ENCODE measurements around the gene FOXO4. TPM values are rescaled to one million over a fixed set of nuclear protein-coding genes. Genes with fewer than 3 reads are reported as not detected.
A peak's percentile ranks its signal among the peaks of the same experiment; 100 is the strongest.

FOXO4 gene
- total and polyA plus RNA-seq, 11 donors = 23.2 to 48.7 (median 32.7) TPM

DNA sequence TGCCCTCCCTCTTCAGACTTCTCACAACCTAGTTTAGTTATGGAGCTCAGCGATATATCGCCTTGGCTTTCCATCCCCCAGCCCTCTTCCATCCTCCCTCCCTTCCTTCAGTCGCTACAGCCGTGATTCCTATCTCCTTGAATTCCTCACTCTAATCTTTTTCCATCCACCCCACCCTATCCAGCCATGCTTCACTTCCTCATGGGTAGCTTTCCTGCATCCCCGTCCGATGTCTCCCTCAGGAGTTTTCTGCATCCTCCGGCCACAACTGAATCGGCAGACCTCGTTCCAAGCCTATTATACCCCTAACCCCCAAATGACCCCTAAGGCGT lies 28.0 kb upstream of the FOXO4 start:
- Histone ChIP-seq H3K4me3 (peak overlapping the region; percentile 37 to 92 (median 66)), H3K9me3 (no peaks in the 10 kb centered on the region), H3K27ac (peak overlapping the region; percentile 61 to 88 (median 83)), H3K4me1 (peaks cover 0 to 19% (median 2%) of the 10 kb centered on the region in 12 donors), H3K36me3 (peaks cover 0 to 8% (median 0%) of the 10 kb centered on the region in 9 donors), H3K27me3 (no peaks in the 10 kb centered on the region)
- TF ChIP-seq, protein P1, sequence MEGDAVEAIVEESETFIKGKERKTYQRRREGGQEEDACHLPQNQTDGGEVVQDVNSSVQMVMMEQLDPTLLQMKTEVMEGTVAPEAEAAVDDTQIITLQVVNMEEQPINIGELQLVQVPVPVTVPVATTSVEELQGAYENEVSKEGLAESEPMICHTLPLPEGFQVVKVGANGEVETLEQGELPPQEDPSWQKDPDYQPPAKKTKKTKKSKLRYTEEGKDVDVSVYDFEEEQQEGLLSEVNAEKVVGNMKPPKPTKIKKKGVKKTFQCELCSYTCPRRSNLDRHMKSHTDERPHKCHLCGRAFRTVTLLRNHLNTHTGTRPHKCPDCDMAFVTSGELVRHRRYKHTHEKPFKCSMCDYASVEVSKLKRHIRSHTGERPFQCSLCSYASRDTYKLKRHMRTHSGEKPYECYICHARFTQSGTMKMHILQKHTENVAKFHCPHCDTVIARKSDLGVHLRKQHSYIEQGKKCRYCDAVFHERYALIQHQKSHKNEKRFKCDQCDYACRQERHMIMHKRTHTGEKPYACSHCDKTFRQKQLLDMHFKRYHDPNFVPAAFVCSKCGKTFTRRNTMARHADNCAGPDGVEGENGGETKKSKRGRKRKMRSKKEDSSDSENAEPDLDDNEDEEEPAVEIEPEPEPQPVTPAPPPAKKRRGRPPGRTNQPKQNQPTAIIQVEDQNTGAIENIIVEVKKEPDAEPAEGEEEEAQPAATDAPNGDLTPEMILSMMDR (IDR thresholded peaks at IDR 0.05) = no peak
- TF ChIP-seq POLR2A (IDR thresholded peaks at IDR 0.05) = no peak
- intact Hi-C loops (cut with DNase I) = loop anchor here in 1 of 10 donors (2.0 kb wide), 2 partner anchors 29 to 115 kb away; no protein-coding TSS in a partner anchor
- peak in 2 of 4 donors; percentile 3 to 4 for ATAC-seq
- WGBS, 4 donors = 0 to 35% (median 17%) methylated on average over 10 of the region's 10 CpGs
- DNase-seq = no peak

DNA sequence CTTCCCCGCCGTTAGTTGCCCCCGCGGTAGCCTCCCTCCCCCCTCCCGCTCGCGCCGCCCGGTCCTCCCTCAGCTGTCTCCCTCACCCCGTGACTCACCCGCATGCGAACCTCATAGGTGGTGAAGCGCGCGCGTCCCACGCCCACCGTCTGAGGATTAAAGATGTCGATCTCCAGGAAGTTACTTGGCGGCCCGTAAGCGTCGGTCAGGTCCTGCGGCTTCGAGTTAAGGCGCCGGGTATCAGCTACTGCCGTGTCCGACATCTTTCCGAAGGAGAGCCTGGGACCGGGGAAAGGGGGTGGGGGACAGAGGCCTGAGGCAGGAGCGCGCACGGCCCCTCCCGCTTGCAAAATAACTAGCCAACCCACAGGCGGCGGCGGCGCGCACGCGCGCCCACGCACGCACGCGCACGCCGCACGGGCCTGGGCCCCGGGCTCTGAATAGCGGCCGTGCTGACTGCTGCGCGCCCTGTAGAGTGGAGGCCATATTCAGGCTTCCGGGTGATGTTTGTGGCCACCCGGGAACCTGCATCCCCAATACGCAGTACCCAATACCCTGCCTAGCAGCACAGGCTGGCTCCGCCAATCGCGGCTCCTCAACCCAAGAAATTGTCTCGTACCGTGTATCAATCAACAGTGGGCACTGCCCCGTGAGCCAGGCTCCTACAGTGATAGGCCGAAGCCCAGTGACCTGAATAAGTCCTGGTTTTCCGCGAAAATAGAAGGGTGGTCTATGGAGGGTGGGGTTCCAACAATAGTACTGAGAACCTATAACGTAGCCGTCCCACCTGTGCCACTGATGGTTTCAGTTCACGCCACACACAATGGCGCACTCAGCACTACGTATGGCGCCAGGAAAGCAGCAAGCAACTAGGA lies 27.4 kb upstream of the FOXO4 start, which contains the start of gene SNX12:
Gene SNX12 (minus strand): TSS at position 291 of the 875 bp plus-strand sequence. CDS start 28 bp downstream, at position 263.
- ATAC-seq (peak; percentile 97 to 99 (median 98)), DNase-seq (peak; percentile 91 to 94 (median 91))
- intact Hi-C loops (cut with DNase I) = loop anchor here in 1 of 10 donors (2.0 kb wide), 2 partner anchors 29 to 115 kb away; no protein-coding TSS in a partner anchor
- Histone ChIP-seq H3K9me3 (no peaks in the 10 kb centered on the region), H3K27ac (peak within 1 kb of the TSS; percentile 61 to 88 (median 83)), H3K36me3 (peaks cover 0 to 5% (median 0%) of the 10 kb centered on the region in 9 donors), H3K27me3 (no peaks in the 10 kb centered on the region), H3K4me3 (peak within 1 kb of the TSS; percentile 37 to 92 (median 66)), H3K4me1 (peaks cover 0 to 19% (median 2%) of the 10 kb centered on the region in 12 donors)
- WGBS, 4 donors = 1 to 34% (median 17%) methylated on average over 42 to 73 of the region's 73 CpGs
- TF ChIP-seq, protein P1 (IDR thresholded peaks at IDR 0.05) = no peak
- peak in 1 of 2 donors; percentile 77 for TF ChIP-seq POLR2A (IDR thresholded peaks at IDR 0.05)

DNA sequence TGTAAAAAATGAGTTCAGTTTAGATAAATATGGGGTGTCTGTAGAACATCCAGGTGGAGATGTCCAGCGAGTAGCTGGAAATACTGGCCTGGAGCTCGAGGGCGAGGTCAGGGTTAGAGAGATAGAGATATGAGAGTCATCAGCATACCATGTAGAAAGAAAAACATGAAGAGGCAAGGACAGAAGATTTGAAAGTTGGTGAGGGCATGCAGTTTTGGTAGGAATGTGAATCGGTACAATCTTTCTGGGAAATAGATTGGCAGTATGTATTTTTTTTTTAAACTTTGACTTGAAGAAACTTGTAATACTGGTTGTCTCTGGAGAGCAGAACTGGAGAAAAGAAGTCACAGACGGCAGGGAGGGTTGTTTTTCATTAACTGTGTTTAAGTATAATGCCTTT lies 25.1 kb upstream of the FOXO4 start:
- H3K4me3 ChIP-seq = no peak overlapping the region
- DNase-seq (no peak), ATAC-seq (no peak)
- peaks cover 0 to 3% (median 0%) of the 10 kb centered on the region in 9 donors for H3K27me3 ChIP-seq
- no peaks in the 10 kb centered on the region for H3K9me3 ChIP-seq
- TF ChIP-seq, protein P1 (IDR thresholded peaks at IDR 0.05) = no peak
- no peak for TF ChIP-seq POLR2A (IDR thresholded peaks at IDR 0.05)
- no peaks in the 10 kb centered on the region for H3K36me3 ChIP-seq
- WGBS, 4 donors = 62 to 75% (median 69%) methylated on average over 5 of the region's 5 CpGs
- no peak overlapping the region for H3K27ac ChIP-seq
- peaks cover 0 to 19% (median 2%) of the 10 kb centered on the region in 12 donors for H3K4me1 ChIP-seq
- intact Hi-C loops (cut with DNase I) = no loop called here
